Measurements from ENCODE around the gene OBI1.

The OBI1 gene

DNA sequence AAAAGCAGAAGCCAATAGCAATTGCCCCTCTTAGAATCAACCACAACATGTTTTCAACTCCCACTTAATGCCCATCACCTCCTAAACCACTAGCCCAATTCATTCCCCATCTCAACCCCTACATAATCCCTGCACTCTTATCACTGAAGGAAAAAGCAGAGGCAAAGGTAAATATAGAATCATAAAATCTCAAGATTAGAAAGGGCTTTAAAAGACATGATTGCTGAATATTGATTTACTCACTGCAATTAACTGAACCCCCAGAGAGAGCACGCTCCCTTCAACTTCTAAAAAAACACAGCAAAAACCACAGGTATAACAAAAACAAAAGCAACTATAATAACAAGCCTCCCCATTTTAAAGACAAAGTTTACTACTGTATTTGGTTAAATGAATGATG is 40.5 kb downstream of the OBI1 start:
- no peaks in the 10 kb centered on the region for H3K4me1 ChIP-seq (ENCODE audit: control insufficient read depth, low read length)
- no peaks in the 10 kb centered on the region for H3K9me3 ChIP-seq (ENCODE audit: control insufficient read depth, insufficient read depth, low read length)
- TF ChIP-seq, protein P1, sequence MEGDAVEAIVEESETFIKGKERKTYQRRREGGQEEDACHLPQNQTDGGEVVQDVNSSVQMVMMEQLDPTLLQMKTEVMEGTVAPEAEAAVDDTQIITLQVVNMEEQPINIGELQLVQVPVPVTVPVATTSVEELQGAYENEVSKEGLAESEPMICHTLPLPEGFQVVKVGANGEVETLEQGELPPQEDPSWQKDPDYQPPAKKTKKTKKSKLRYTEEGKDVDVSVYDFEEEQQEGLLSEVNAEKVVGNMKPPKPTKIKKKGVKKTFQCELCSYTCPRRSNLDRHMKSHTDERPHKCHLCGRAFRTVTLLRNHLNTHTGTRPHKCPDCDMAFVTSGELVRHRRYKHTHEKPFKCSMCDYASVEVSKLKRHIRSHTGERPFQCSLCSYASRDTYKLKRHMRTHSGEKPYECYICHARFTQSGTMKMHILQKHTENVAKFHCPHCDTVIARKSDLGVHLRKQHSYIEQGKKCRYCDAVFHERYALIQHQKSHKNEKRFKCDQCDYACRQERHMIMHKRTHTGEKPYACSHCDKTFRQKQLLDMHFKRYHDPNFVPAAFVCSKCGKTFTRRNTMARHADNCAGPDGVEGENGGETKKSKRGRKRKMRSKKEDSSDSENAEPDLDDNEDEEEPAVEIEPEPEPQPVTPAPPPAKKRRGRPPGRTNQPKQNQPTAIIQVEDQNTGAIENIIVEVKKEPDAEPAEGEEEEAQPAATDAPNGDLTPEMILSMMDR (IDR thresholded peaks at IDR 0.05; ENCODE audit: low read depth, low read length, poor library complexity, severe bottlenecking), result no peak
- no peak for TF ChIP-seq EZH2phosphoT487 (IDR thresholded peaks at IDR 0.05; ENCODE audit: borderline replicate concordance, low read length)
- no peaks in the 10 kb centered on the region for H3K27me3 ChIP-seq (ENCODE audit: control insufficient read depth, low read length)
- no peak overlapping the region for H3K4me3 ChIP-seq (ENCODE audit: low read length)
- H3K27ac ChIP-seq (ENCODE audit: low read depth, low read length), result no peak overlapping the region
- H3K36me3 ChIP-seq (ENCODE audit: control insufficient read depth, low read length), result peaks cover 57% of the 10 kb centered on the region
- no peaks in the 10 kb centered on the region for H3K79me2 ChIP-seq (ENCODE audit: control insufficient read depth, low read length)
- H3K4me2 ChIP-seq (ENCODE audit: low read length), result no peak overlapping the region
- H4K20me1 ChIP-seq (ENCODE audit: control insufficient read depth, insufficient read depth, low read depth, low read length), result no peaks in the 10 kb centered on the region; the same call in 1 of the 2 replicates
- no peaks in the 10 kb centered on the region for H3K9me2 ChIP-seq (replicated peaks; ENCODE audit: control insufficient read depth, low read length)
- no peaks in the 10 kb centered on the region for H3F3A ChIP-seq (ENCODE audit: control insufficient read depth, insufficient read depth)

DNA sequence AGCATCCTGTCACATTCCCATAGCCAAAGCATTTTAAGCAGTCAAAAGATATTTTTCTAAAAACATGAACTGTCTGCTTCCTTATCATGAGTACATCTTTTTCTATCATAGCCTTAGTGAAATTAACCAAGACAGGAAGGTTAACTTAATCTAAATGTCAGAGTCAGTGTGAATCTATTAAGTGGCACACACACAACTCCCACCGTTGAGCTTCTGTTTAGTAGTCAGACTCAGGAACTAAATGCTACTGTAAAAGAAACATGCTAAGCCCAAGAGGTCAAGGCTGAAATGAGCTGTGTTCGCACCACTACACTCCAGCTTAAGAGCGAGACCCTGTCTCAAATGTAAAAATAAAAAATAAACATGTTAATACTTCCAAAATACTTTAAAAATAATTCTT is 47.9 kb downstream of the OBI1 start:
- peaks cover 12% of the 10 kb centered on the region for H3K36me3 ChIP-seq (ENCODE audit: control insufficient read depth, low read length)
- no peaks in the 10 kb centered on the region for H3K4me1 ChIP-seq (ENCODE audit: control insufficient read depth, low read length)
- peaks cover 43% of the 10 kb centered on the region for H3K27me3 ChIP-seq (ENCODE audit: control insufficient read depth, low read length)
- peaks cover 8% of the 10 kb centered on the region for H3F3A ChIP-seq (ENCODE audit: control insufficient read depth, insufficient read depth)
- H3K9me3 ChIP-seq (ENCODE audit: control insufficient read depth, insufficient read depth, low read length), result no peaks in the 10 kb centered on the region
- no peaks in the 10 kb centered on the region for H3K79me2 ChIP-seq (ENCODE audit: control insufficient read depth, low read length)
- H3K4me2 ChIP-seq (ENCODE audit: low read length), result no peak overlapping the region
- no peaks in the 10 kb centered on the region; the same call in 1 of the 2 replicates for H4K20me1 ChIP-seq (ENCODE audit: control insufficient read depth, insufficient read depth, low read depth, low read length)
- TF ChIP-seq EZH2phosphoT487 (IDR thresholded peaks at IDR 0.05; ENCODE audit: borderline replicate concordance, low read length), result no peak
- TF ChIP-seq, protein P1 (IDR thresholded peaks at IDR 0.05; ENCODE audit: low read depth, low read length, poor library complexity, severe bottlenecking), result no peak
- H3K9me2 ChIP-seq (replicated peaks; ENCODE audit: control insufficient read depth, low read length), result no peaks in the 10 kb centered on the region
- no peak overlapping the region for H3K27ac ChIP-seq (ENCODE audit: low read depth, low read length)
- no peak overlapping the region for H3K4me3 ChIP-seq (ENCODE audit: low read length)

DNA sequence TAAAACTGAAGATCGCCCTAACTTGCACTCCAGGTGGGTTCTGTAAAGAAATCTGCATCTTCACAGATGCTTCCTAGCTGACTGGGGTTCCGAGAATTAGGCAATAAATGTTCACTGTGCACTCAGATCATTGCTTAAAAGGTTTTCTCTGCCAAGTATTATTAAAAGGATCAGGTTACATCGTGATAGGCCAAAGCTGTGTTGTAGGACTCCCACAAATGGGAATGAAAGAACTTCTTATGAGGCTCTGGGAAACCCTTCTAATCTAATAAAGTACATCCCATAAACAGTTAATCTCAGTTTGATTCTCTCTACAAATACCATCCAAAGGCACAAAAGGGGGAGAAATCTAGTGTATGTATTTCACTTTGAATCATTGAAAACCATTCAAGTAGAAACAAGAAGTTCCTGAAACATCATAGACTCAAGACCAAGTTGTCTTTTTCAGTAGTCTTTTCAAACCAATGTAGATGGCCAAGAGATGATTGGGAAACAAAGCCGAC is 48.5 kb downstream of the OBI1 start:
- peaks cover 43% of the 10 kb centered on the region for H3K27me3 ChIP-seq (ENCODE audit: control insufficient read depth, low read length)
- H3K79me2 ChIP-seq (ENCODE audit: control insufficient read depth, low read length), result no peaks in the 10 kb centered on the region
- H3K4me1 ChIP-seq (ENCODE audit: control insufficient read depth, low read length), result no peaks in the 10 kb centered on the region
- H3K9me2 ChIP-seq (replicated peaks; ENCODE audit: control insufficient read depth, low read length), result no peaks in the 10 kb centered on the region
- H3K4me3 ChIP-seq (ENCODE audit: low read length), result no peak overlapping the region
- no peaks in the 10 kb centered on the region for H3K9me3 ChIP-seq (ENCODE audit: control insufficient read depth, insufficient read depth, low read length)
- H3K4me2 ChIP-seq (ENCODE audit: low read length), result no peak overlapping the region
- no peak overlapping the region for H3K27ac ChIP-seq (ENCODE audit: low read depth, low read length)
- H3K36me3 ChIP-seq (ENCODE audit: control insufficient read depth, low read length), result peaks cover 6% of the 10 kb centered on the region
- TF ChIP-seq, protein P1 (IDR thresholded peaks at IDR 0.05; ENCODE audit: low read depth, low read length, poor library complexity, severe bottlenecking), result no peak
- no peak for TF ChIP-seq EZH2phosphoT487 (IDR thresholded peaks at IDR 0.05; ENCODE audit: borderline replicate concordance, low read length)
- H3F3A ChIP-seq (ENCODE audit: control insufficient read depth, insufficient read depth), result peaks cover 8% of the 10 kb centered on the region
- no peaks in the 10 kb centered on the region; the same call in 1 of the 2 replicates for H4K20me1 ChIP-seq (ENCODE audit: control insufficient read depth, insufficient read depth, low read depth, low read length)

All from DOHH2 (cell line).